Stimulated activated CD8-positive, alpha-beta memory T cell treated with anti-CD3 and anti-CD28 coated beads, Interleukin-4, amount 100 ng/mL, for 48 hours (primary cell): ENCODE measurements around the gene TENT5A.

Source experiments
- DNase-seq: peaks from one replicate; pipeline ENCODE4 v3.0.0-alpha.2; 2020

Gene TENT5A

DNA sequence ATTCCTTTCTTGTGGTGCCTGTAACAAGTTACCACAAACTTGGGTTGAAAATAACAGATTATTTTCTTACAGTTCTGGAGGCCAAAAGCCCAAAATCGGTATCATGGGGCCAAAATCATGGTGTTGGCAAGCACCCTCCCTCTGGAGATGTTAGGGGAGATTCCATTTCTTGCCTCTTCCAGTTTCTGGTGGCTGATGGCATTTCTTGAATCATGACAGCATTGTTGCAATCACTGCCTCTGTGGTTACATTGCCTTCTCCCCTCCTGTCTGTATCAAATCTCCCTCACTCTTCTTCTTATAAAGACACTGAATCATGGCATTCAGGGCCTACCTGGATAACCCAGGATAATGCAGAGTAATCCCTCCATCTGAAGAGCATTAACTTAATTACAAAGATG, 17.9 kb upstream of the TENT5A start:
- no peak for DNase-seq

DNA sequence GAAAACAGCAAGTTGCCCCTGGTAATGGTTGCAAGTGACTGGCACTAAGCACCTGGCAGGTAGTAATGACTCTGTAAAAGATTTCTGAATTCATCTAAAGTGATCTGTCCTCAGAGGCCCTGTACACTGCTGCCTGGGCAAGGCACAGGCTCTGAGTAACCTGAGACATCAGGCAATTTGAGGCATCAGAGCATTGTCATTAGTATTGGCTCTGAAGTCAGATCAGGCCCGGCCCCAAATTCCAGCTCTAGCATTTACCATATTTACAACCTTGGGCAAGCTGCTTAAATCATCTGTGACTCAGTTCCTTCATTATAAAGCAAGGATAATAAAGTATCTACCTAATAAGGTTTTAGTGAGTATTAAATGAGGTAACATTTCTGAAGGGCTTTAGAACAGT, 17.3 kb upstream of the TENT5A start:
- DNase-seq: no peak

DNA sequence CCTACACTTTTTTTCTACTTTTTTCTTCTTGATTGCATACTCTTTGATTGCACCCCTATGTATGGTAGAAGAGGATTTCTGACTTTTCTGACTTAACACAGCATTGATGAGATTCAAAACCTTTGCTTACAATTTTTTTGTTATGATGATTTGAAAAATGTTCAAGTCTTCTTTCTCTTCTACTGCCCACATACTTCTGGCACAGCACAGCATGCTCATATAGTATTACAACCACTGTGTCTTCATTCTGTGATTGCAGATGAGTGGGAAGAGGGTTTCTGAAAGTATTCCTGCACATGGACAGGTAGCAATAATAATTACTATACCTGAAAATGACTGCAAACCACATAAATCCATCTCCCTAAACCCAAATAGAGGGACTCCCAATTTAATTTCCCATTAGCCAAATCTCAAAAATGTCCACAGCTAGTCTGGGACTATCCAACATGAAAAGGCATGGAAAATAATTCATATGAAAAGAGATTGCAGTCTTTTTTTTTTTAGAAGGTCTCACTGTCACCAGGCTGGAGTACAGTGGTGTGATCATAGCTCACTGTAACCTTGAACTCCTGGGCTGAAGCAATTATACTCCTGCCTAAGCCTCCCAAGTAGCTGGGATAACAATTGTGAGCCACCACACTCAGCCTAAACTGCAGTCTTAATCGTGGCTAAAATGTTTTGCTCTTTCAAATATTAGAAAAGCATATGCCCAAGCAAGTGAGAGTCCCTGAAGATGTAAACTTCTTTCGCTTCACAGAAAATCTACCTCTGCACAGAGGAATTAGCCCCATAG, 15.9 kb upstream of the TENT5A start:
- DNase-seq: no peak

GRCh38 chr6:81767163-81767891, 14.8 kb upstream of the TENT5A start:
- DNase-seq: no peak

GRCh38 chr6:81766482-81767069, 14.1 kb upstream of the TENT5A start:
- no peak for DNase-seq

DNA sequence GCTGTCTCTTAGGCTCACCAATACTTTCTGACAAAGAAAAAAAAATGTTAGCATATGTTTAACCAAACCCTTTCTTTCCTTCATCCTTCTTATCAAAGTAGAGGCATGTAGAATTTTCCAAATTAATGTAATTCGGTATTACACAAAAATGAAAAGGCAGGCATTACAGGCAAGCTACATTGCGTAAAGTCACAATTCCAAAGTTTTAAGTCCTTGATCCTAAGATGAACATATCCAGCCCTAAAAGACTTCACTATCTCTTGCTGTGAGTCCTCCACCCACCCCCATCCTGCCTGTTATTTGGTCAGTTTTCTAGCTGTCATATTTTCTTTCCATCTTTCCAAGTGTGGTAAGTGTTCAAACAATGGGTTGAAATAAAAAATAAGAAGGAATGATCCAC, 12.1 kb upstream of the TENT5A start:
- no peak for DNase-seq

DNA sequence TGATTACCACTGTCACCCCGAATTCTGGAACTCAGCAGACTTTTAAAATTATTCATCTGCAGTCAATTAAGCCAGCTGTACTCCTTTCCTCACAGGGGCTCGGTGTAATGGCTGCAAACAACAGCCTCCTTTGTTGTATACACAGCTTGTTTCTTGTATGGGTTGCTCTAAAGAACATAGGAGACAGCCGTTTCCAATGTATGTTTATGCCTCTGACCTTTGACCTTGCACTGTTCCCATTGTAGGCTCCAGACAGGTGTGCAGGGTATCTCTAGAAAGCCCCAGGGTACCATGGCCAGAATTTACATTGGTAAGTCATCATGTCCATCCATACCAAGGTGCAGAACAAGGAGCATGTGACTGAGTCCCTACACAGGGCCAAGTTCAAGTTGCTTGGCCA, 11.5 kb upstream of the TENT5A start:
- no peak for DNase-seq

GRCh38 chr6:81763051-81763450, 10.6 kb upstream of the TENT5A start:
- no peak for DNase-seq

DNA sequence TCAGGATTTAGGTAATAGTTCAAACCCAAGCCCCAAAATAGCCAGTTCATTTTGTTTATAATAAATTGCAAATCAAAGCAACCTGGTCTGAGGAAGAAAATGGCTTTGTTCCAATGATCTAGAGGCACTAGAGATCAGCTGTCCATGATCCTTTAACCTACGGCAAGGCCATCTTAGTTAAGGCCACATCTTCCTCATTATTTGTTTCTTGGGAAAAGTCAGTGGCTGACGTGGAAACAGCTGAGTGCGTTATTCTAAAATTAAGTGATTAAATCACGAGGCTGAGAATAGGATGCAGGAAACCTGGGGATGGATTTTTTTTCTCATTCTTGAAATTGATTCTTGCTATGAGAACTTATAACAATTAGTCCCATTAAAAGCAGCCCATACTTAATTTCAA, 10.1 kb upstream of the TENT5A start:
- DNase-seq: no peak

GRCh38 chr6:81762132-81762531, 9.7 kb upstream of the TENT5A start:
- DNase-seq: no peak

GRCh38 chr6:81761197-81761596, 8.7 kb upstream of the TENT5A start:
- no peak for DNase-seq

DNA sequence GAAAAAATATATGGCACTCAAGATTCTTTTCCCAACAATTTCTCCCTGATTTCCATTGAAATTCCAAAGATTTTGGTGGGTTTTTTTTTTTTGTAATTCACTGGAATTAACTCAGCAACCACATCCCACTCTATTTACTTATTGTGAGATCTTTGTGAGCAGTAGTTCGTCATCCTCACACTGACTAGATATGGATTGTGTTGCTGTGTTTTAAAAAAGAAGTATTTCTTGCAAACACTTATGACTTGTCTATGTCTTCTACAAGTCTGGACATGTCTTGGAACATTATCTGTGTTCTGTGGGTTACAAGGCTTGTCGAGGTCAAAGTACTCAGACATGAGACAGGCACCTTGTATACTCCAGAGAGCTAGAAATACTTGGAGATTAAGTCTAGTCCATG, 7.3 kb upstream of the TENT5A start:
- no peak for DNase-seq

DNA sequence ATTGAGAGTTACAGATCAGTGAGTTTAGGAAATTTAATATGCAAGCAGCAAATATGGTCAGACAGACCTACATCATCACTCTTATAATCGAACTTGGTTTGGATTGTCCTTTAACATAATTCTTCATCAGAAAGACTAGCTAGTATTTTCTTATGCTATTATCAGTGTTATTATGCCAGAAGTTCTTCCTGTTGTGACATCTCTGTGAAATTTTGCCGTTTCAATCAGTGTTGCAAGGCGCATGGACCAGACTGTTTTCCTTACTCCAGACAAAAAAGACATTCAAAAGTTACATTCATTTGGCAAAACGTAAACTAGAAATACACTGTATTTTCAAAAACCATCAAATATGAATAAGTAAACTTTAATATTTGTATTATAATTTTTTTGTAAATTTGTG, 5.7 kb upstream of the TENT5A start:
- DNase-seq: no peak

GRCh38 chr6:81756690-81757089, 4.2 kb upstream of the TENT5A start:
- DNase-seq: no peak

- no peak for DNase-seq
These were observed 3.1 kb upstream of the TENT5A start for GRCh38 chr6:81755551-81755950.

GRCh38 chr6:81754906-81755305, 2.4 kb upstream of the TENT5A start:
- no peak for DNase-seq

GRCh38 chr6:81753711-81754577, 1.5 kb upstream of the TENT5A start:
- DNase-seq: peak; percentile 87

DNA sequence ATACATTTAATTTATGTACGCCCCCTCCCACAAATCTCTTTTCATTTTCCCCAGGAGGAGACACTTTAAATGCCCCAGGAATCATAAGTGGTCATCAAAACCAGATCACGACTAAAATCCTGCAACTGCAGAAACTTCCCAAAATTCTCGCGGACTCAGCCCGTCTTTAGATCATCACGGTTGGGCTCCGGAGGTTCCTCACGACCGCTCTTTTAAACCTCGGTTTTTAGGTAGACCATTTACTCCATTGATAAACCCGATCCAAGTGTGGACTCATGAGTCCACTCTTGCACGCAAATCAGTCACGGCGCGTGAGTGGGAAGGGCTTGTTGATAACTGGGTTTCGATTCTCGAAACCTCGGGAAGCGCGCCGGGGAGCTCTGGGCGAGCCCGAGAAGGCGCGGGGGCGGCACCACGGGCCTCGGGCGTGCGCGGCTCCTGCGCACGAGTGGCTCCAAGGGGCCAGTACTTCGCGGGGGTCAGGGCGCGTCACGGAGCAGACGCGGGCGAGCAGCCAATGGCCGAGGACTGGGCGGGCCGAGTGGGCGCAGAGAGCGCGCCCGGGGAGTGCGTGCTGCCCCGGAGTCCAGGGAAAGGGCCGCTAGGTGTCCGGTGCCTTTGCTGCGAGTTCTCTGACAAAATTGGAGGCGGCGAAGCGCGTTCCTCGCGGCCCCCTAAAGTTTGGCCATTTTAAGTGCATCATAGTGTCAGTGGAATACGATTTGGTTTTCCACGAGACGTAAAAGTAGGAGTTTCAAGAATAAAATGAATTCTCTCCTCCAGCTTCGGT, 635 bp upstream of the TENT5A start:
- DNase-seq: peak; percentile 64

GRCh38 chr6:81751388-81752083, 945 bp downstream of the TENT5A start:
- DNase-seq: peak; percentile 47

DNA sequence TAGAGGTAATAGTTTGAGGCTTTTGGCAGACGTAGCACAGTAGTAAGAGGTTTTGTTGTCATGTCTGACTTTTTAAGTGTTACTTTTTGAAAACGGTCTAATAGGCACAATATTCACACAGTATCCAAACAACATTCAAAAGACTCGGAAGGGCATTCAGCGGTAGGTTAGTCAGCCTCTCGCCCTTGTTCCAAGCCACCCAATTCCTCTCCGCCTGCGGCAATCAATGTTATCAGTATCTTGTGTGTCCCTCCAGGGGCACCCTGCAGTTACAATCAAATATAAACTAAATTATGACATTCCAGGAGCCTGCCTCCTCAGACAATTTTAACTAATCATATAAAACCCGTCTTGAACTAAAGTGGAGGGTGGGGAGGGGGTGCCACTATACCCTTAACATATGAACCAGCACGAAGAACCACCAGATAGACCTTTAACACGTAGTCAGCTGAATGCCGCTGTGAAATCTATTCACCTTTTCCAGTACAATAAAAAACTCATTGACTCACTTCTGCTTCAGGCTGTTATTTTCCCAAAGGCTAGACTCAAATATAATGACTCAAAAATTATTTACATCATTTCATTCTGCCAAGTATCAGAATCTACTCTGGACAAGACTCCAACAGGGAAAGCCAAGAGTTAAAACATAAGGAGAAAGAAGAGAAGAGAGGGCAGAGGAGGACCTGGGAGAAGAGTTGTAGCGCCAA, 1.6 kb downstream of the TENT5A start:
- DNase-seq: no peak

- DNase-seq: no peak
These were observed 2.3 kb downstream of the TENT5A start for GRCh38 chr6:81750200-81750599.
